Lower leg skin (tissue), 3 donors: ENCODE results near the gene JRKL.

Source experiments
- POLR2A ChIP-seq, 2 donors: fragments of 450-650 bp; IDR thresholded peaks; one replicate each; pipeline ENCODE4 v1.6.1; 2016 to 2017; ENCODE audit warnings: antibody characterized with exemption in 2 of 2, mild to moderate bottlenecking in 1 of 2, moderate library complexity in 1 of 2
- TF ChIP-seq, protein P1 (sequence below), 3 donors: fragments of 450-650 bp; IDR thresholded peaks; one replicate each; pipeline ENCODE4 v1.5.1; 2016; ENCODE audit warnings: antibody characterized with exemption in 3 of 3, mild to moderate bottlenecking in 3 of 3, moderate library complexity in 2 of 3

DNA sequence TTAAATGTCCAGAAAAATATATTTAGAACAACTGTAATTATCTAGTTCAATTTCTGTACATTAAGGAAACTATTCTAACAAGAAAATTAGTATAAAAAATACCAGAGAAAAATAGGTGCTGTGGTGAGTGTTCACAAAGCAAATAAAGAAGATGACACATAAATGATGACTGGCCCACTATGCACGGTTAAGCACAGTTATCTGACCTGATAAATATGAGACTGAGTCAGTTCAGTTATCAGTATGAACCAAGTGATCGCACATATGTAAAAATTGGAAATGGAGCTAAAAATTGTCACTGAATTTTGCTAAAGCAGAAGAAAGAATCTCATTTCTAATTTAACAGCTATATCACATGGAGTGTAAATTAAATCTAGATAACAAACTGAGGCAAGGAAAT, 28.0 kb upstream of the JRKL start:
- no peak for TF ChIP-seq POLR2A (IDR thresholded peaks at IDR 0.05)
- TF ChIP-seq, protein P1, sequence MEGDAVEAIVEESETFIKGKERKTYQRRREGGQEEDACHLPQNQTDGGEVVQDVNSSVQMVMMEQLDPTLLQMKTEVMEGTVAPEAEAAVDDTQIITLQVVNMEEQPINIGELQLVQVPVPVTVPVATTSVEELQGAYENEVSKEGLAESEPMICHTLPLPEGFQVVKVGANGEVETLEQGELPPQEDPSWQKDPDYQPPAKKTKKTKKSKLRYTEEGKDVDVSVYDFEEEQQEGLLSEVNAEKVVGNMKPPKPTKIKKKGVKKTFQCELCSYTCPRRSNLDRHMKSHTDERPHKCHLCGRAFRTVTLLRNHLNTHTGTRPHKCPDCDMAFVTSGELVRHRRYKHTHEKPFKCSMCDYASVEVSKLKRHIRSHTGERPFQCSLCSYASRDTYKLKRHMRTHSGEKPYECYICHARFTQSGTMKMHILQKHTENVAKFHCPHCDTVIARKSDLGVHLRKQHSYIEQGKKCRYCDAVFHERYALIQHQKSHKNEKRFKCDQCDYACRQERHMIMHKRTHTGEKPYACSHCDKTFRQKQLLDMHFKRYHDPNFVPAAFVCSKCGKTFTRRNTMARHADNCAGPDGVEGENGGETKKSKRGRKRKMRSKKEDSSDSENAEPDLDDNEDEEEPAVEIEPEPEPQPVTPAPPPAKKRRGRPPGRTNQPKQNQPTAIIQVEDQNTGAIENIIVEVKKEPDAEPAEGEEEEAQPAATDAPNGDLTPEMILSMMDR (IDR thresholded peaks at IDR 0.05): no peak
